DOHH2 (cell line): ENCODE results near the gene ATXN7L1.

Experiments used
- EZH2phosphoT487 ChIP-seq: fragments of 200-600 bp; sonication (generic); IDR thresholded peaks from 2 replicates; pipeline ENCODE4 v1.6.1; 2017; ENCODE audit warnings: borderline replicate concordance, mild to moderate bottlenecking, antibody characterized with exemption, low read length, moderate library complexity, mixed read lengths
- TF ChIP-seq, protein P1 (sequence below): fragments of 200-600 bp; sonication (generic); IDR thresholded peaks from one replicate; pipeline ENCODE4 v1.5.1; 2014; ENCODE audit warnings: antibody characterized with exemption, mild to moderate bottlenecking, low read depth, low read length; ENCODE audit not compliant: poor library complexity, severe bottlenecking

DNA sequence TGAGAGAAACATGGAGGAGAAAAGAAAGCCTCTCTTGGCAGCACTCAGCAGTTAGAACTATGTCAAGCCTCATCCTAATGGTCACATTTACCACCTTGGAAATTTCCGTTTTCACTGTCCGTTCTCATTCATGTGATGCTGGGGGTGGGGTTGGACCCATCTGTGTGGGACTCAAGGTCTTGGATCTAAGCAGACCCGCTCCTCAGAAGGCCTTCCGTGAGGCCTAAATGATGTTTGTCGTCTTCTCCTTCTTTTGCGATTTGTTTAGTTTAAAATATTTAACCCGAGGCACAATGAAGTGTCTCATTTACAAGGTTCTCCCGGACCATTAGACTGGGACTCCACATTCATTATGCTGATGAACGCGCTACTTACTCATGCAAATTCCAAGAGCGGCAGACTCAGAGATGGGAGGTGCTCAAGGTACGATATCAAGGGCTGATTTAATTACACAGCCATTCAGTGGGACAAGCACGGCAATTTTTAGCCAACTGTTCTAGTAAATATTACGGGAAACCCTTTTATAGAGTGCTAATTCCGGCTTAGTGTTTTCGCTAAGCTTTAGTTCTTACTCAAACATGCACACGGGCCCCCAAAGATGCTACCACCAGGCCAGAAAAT is 186.0 kb downstream of the ATXN7L1 start:
- TF ChIP-seq, protein P1, sequence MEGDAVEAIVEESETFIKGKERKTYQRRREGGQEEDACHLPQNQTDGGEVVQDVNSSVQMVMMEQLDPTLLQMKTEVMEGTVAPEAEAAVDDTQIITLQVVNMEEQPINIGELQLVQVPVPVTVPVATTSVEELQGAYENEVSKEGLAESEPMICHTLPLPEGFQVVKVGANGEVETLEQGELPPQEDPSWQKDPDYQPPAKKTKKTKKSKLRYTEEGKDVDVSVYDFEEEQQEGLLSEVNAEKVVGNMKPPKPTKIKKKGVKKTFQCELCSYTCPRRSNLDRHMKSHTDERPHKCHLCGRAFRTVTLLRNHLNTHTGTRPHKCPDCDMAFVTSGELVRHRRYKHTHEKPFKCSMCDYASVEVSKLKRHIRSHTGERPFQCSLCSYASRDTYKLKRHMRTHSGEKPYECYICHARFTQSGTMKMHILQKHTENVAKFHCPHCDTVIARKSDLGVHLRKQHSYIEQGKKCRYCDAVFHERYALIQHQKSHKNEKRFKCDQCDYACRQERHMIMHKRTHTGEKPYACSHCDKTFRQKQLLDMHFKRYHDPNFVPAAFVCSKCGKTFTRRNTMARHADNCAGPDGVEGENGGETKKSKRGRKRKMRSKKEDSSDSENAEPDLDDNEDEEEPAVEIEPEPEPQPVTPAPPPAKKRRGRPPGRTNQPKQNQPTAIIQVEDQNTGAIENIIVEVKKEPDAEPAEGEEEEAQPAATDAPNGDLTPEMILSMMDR = no peak
- no peak for TF ChIP-seq EZH2phosphoT487
